PC-9 (cell line): Measurements from ENCODE around the gene GRB7. TPM values are rescaled to one million over a fixed set of nuclear protein-coding genes. Genes with fewer than 3 reads are reported as not detected.

Experiments
- BruUV-seq: library from RNA; stranded (reverse); fragments of 400-500 nt; replicated peaks from 2 replicates; lab custom pipeline; 2021; lab: Mats Ljungman, UMichigan
- CTCF ChIA-PET: fragments of 300-600 bp; sonication (Branson Sonifier 250); formaldehyde crosslinking; loops from one replicate; lab custom pipeline; 2022; ENCODE audit warnings: antibody characterized with exemption; lab: Charles Lee
- POLR2A ChIA-PET: fragments of 300-600 bp; sonication (Branson Sonifier 250); formaldehyde crosslinking; loops from one replicate; lab custom pipeline; 2022; ENCODE audit warnings: antibody characterized with exemption; ENCODE audit not compliant: unreplicated experiment; lab: Charles Lee
- DNase-seq, 2 experiments: peaks; one replicate each; pipeline versions ENCODE4 v3.0.0 to v3.0.0-alpha.2; 2015 to 2022; ENCODE audit warnings: mixed read lengths in 1 of 2
- H2AFZ ChIP-seq: fragments of 200-600 bp; sonication (generic); 2 replicates; pipeline ENCODE4 v1.8.1; 2017; ENCODE audit warnings: antibody characterized with exemption
- H3F3A ChIP-seq: fragments of 200-600 bp; sonication (generic); 2 replicates; pipeline ENCODE4 v1.8.1; 2017; ENCODE audit warnings: antibody characterized with exemption, mild to moderate bottlenecking, low read depth; ENCODE audit not compliant: insufficient read depth
- H3K27ac ChIP-seq: fragments of 200-600 bp; sonication (generic); 2 replicates; pipeline ENCODE4 v1.6.1; 2016; ENCODE audit warnings: mixed run types
- H3K27me3 ChIP-seq: fragments of 200-600 bp; sonication (generic); 2 replicates; pipeline ENCODE4 v1.6.1; 2016; ENCODE audit warnings: low read depth, mixed run types; ENCODE audit not compliant: insufficient read depth
- H3K36me3 ChIP-seq: fragments of 200-600 bp; sonication (generic); 2 replicates; pipeline ENCODE4 v1.6.1; 2016; ENCODE audit warnings: low read depth, mixed run types
- H3K4me1 ChIP-seq: fragments of 200-600 bp; sonication (generic); replicated peaks from 2 replicates; pipeline ENCODE4 v1.6.1; 2016; ENCODE audit warnings: mixed run types; ENCODE audit not compliant: insufficient read depth
- H3K4me2 ChIP-seq: fragments of 200-600 bp; sonication (generic); 2 replicates; pipeline ENCODE4 v1.6.1; 2017; ENCODE audit warnings: mixed run types
- H3K4me3 ChIP-seq: fragments of 200-600 bp; sonication (generic); 2 replicates; pipeline ENCODE4 v1.6.1; 2016; ENCODE audit warnings: mixed run types
- H3K79me2 ChIP-seq: fragments of 200-600 bp; sonication (generic); 2 replicates; pipeline ENCODE4 v1.6.1; 2017; ENCODE audit warnings: low read depth, mixed run types
- H3K9me2 ChIP-seq: fragments of 200-600 bp; sonication (generic); 2 replicates; pipeline ENCODE4 v1.8.1; 2017; ENCODE audit warnings: mild to moderate bottlenecking; ENCODE audit not compliant: insufficient read depth
- H3K9me3 ChIP-seq: fragments of 200-600 bp; sonication (generic); 2 replicates; pipeline ENCODE4 v1.8.1; 2016; ENCODE audit warnings: low read depth; ENCODE audit not compliant: insufficient read depth
- H4K20me1 ChIP-seq: fragments of 200-600 bp; sonication (generic); 2 replicates; pipeline ENCODE4 v1.8.1; 2017; ENCODE audit not compliant: insufficient read depth
- CTCF ChIP-seq: fragments of 200-600 bp; sonication (generic); conservative IDR thresholded peaks from 2 replicates; pipeline ENCODE4 v1.6.1; 2017; ENCODE audit warnings: mixed run types, antibody characterized with exemption, mild to moderate bottlenecking, moderate library complexity
- EZH2 ChIP-seq: fragments of 200-600 bp; sonication (generic); IDR thresholded peaks from 2 replicates; pipeline ENCODE4 v1.8.0; 2017; ENCODE audit warnings: antibody characterized with exemption, low read depth
- intact Hi-C: fragments of 100-400 bp; cut with micrococcal nuclease; formaldehyde crosslinking; loops from one replicate; pipeline ENCODE4 v1.10.0; 2022; ENCODE audit not compliant: unreplicated experiment
- total RNA-seq: library from RNA; stranded (reverse); gene quantifications from 2 replicates; pipeline ENCODE4 v1.2.3, GENCODE V29; 2021

Gene GRB7
- total RNA-seq, 1 experiment from 2014 or later: 49.1 TPM

GRCh38 chr17:39716073-39716818, 21.5 kb upstream of the GRB7 start:
- TF ChIP-seq CTCF (no peak), EZH2 (no peak)
- Histone ChIP-seq H3K4me1 (no peaks in the 10 kb centered on the region), H3K4me2 (no peak overlapping the region), H3K9me2 (no peaks in the 10 kb centered on the region), H4K20me1 (no peaks in the 10 kb centered on the region), H3F3A (peaks cover 3% of the 10 kb centered on the region; the same call in 1 of the 2 replicates), H2AFZ (no peak overlapping the region), H3K27me3 (no peaks in the 10 kb centered on the region), H3K79me2 (no peaks in the 10 kb centered on the region), H3K36me3 (no peaks in the 10 kb centered on the region), H3K4me3 (no peak overlapping the region), H3K9me3 (no peaks in the 10 kb centered on the region), H3K27ac (no peak overlapping the region)
- no TSS peak for BruUV-seq
- no peak for DNase-seq
- CTCF ChIA-PET: interaction anchor here (0.7 kb wide), 1 partner anchor 166 kb away, joined by 3 read pairs; no protein-coding TSS in a partner anchor
- intact Hi-C loops: no loop called here
- POLR2A ChIA-PET: no interaction called here

DNA sequence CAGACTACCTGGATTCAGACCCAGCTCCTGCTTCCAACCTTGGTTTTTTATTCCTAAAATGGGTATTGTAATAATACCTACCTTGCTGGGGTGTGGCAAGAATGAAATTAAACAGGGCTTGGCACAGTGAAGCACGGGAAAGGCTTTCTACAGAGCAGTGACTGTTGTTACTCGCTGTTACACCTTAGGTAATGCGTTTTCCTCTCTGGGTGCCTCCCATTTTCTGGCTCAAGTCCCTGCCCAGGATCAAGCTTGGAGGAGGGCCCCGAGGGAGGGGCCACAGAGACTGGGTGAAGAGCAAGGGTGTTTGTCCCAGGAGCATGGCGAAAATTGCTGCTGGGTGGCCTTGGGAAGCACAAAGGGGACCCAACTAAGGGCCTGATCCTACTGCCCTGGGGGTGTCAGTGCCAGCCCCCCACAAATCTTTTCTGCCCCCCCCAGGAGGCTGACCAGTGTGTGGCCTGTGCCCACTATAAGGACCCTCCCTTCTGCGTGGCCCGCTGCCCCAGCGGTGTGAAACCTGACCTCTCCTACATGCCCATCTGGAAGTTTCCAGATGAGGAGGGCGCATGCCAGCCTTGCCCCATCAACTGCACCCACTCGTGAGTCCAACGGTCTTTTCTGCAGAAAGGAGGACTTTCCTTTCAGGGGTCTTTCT, 20.7 kb upstream of the GRB7 start:
- Histone ChIP-seq H3K27me3 (no peaks in the 10 kb centered on the region), H3K79me2 (no peaks in the 10 kb centered on the region), H3K4me3 (no peak overlapping the region), H3K27ac (no peak overlapping the region), H3K4me1 (no peaks in the 10 kb centered on the region), H3K9me3 (no peaks in the 10 kb centered on the region), H3K36me3 (no peaks in the 10 kb centered on the region), H4K20me1 (no peaks in the 10 kb centered on the region), H3K9me2 (no peaks in the 10 kb centered on the region), H2AFZ (no peak overlapping the region), H3F3A (peaks cover 3% of the 10 kb centered on the region; the same call in 1 of the 2 replicates), H3K4me2 (no peak overlapping the region)
- TF ChIP-seq EZH2 (no peak), CTCF (no peak)
- ChIA-PET POLR2A (no interaction called here), CTCF (no interaction called here)
- intact Hi-C loops: no loop called here
- no peak for DNase-seq
- BruUV-seq: no TSS peak

GRCh38 chr17:39717660-39718059, 20.1 kb upstream of the GRB7 start:
- BruUV-seq: no TSS peak
- no peaks in the 10 kb centered on the region for H3K4me1 ChIP-seq
- no peaks in the 10 kb centered on the region for H4K20me1 ChIP-seq
- H3K4me2 ChIP-seq: no peak overlapping the region
- intact Hi-C loops: no loop called here
- H3K27ac ChIP-seq: no peak overlapping the region
- no peaks in the 10 kb centered on the region for H3K9me3 ChIP-seq
- H2AFZ ChIP-seq: no peak overlapping the region
- no peaks in the 10 kb centered on the region for H3K79me2 ChIP-seq
- TF ChIP-seq EZH2 (no peak), CTCF (no peak)
- POLR2A ChIA-PET: no interaction called here
- no peaks in the 10 kb centered on the region for H3K27me3 ChIP-seq
- CTCF ChIA-PET: no interaction called here
- H3K9me2 ChIP-seq: no peaks in the 10 kb centered on the region
- no peak overlapping the region for H3K4me3 ChIP-seq
- DNase-seq: no peak
- no peaks in the 10 kb centered on the region for H3K36me3 ChIP-seq
- peaks cover 3% of the 10 kb centered on the region; the same call in 1 of the 2 replicates for H3F3A ChIP-seq
